ENCODE results near the gene SAMD1. TPM values are rescaled to one million over a fixed set of nuclear protein-coding genes. Genes with fewer than 3 reads are reported as not detected.

Gene SAMD1
- total RNA-seq, 1 donor from 2014 or later, result 9.4 TPM

- H3K9me3 ChIP-seq, result peaks cover 5 to 7% of the 10 kb centered on the region in 2 donors
- peak overlapping the region; percentile 1 to 92 for H3K27ac ChIP-seq
- peaks cover 3 to 9% of the 10 kb centered on the region in 2 donors for H3K4me1 ChIP-seq
- intact Hi-C loops (cut with DNase I), result no loop called here
- H3K36me3 ChIP-seq, result peaks cover 10 to 12% of the 10 kb centered on the region in 2 donors
- no peaks in the 10 kb centered on the region for H3K27me3 ChIP-seq
- DNase-seq (ENCODE audit: low spot score in 2 of 2), result no peak
- no peak for TF ChIP-seq CTCF (IDR thresholded peaks at IDR 0.05)
- H3K4me3 ChIP-seq, result peak overlapping the region; percentile 80 to 90
Observed at GRCh38 chr19:14089412-14089661, 1.2 kb downstream of the SAMD1 start.

GRCh38 chr19:14088634-14089411 lies 1.7 kb downstream of the SAMD1 start:
- H3K27ac ChIP-seq, result peak overlapping the region; percentile 1 to 92
- intact Hi-C loops (cut with DNase I), result no loop called here
- peak overlapping the region; percentile 80 to 90 for H3K4me3 ChIP-seq
- no peak for TF ChIP-seq CTCF (IDR thresholded peaks at IDR 0.05)
- no peaks in the 10 kb centered on the region for H3K27me3 ChIP-seq
- peaks cover 3 to 9% of the 10 kb centered on the region in 2 donors for H3K4me1 ChIP-seq
- H3K9me3 ChIP-seq, result peaks cover 5 to 7% of the 10 kb centered on the region in 2 donors
- peaks cover 10 to 12% of the 10 kb centered on the region in 2 donors for H3K36me3 ChIP-seq
- no peak for DNase-seq (ENCODE audit: low spot score in 2 of 2)

- H3K36me3 ChIP-seq, result peaks cover 5 to 12% of the 10 kb centered on the region in 2 donors
- no peak for TF ChIP-seq CTCF (IDR thresholded peaks at IDR 0.05)
- intact Hi-C loops (cut with DNase I), result no loop called here
- peaks cover 7 to 12% of the 10 kb centered on the region in 2 donors for H3K4me1 ChIP-seq
- no peaks in the 10 kb centered on the region for H3K9me3 ChIP-seq
- no peak overlapping the region for H3K4me3 ChIP-seq
- no peak for DNase-seq (ENCODE audit: low spot score in 2 of 2)
- H3K27me3 ChIP-seq, result no peaks in the 10 kb centered on the region
- H3K27ac ChIP-seq, result no peak overlapping the region
Observed at GRCh38 chr19:14086098-14086497, 4.5 kb downstream of the SAMD1 start.

GRCh38 chr19:14085309-14085995 lies 5.1 kb downstream of the SAMD1 start, which contains the start of gene C19orf67:
C19orf67 (minus strand) TSS chr19:14085783; CDS start chr19:14085627, 156 bp downstream.
- H3K4me3 ChIP-seq, result no peak within 1 kb of the TSS
- H3K36me3 ChIP-seq, result peaks cover 5 to 12% of the 10 kb centered on the region in 2 donors
- TF ChIP-seq CTCF (IDR thresholded peaks at IDR 0.05), result no peak
- intact Hi-C loops (cut with DNase I), result no loop called here
- H3K27ac ChIP-seq, result no peak within 1 kb of the TSS
- H3K9me3 ChIP-seq, result no peaks in the 10 kb centered on the region
- DNase-seq (ENCODE audit: low spot score in 2 of 2), result no peak
- no peaks in the 10 kb centered on the region for H3K27me3 ChIP-seq
- H3K4me1 ChIP-seq, result peaks cover 7 to 17% of the 10 kb centered on the region in 2 donors

GRCh38 chr19:14082675-14082960 lies 7.9 kb downstream of the SAMD1 start:
- Histone ChIP-seq H3K27me3 (no peaks in the 10 kb centered on the region), H3K4me1 (peaks cover 4 to 14% of the 10 kb centered on the region in 2 donors), H3K4me3 (peak overlapping the region in 1 of 2 donors; percentile 93), H3K9me3 (no peaks in the 10 kb centered on the region), H3K27ac (peak overlapping the region; percentile 92 to 97), H3K36me3 (no peaks in the 10 kb centered on the region)
- TF ChIP-seq CTCF (IDR thresholded peaks at IDR 0.05), result no peak
- DNase-seq (ENCODE audit: low spot score in 2 of 2), result no peak
- intact Hi-C loops (cut with DNase I), result loop anchor here (5.0 kb wide), 2 partner anchors 335 to 415 kb away; partner anchors contain the start of gene GIPC1
